Stimulated activated CD4-positive, alpha-beta T cell treated with anti-CD3 and anti-CD28 coated beads, Interleukin-12 subunit alpha, Interleukin-12 subunit beta, amount 100 ng/mL, for 4 hours (primary cell): ENCODE results near the gene HOXC11.

Experiments
- DNase-seq: peaks from one replicate; pipeline ENCODE4 v3.0.0-alpha.2; 2020

HOXC11 gene

GRCh38 chr12:54011665-54012532 is 39.0 kb downstream of the HOXC11 start:
- DNase-seq = no peak

GRCh38 chr12:54012631-54013409 is 39.9 kb downstream of the HOXC11 start:
- no peak for DNase-seq

GRCh38 chr12:54014377-54015017 is 41.6 kb downstream of the HOXC11 start:
- no peak for DNase-seq

GRCh38 chr12:54015018-54015931 is 42.3 kb downstream of the HOXC11 start:
- no peak for DNase-seq

- no peak for DNase-seq
These were observed 43.1 kb downstream of the HOXC11 start for GRCh38 chr12:54016051-54016450.

- no peak for DNase-seq
These were observed 43.6 kb downstream of the HOXC11 start for GRCh38 chr12:54016478-54016964.

- no peak for DNase-seq
These were observed 44.3 kb downstream of the HOXC11 start for GRCh38 chr12:54017027-54017788.

- DNase-seq = peak; percentile 69
These were observed 45.0 kb downstream of the HOXC11 start for GRCh38 chr12:54017878-54018467.

- DNase-seq = no peak
These were observed 45.6 kb downstream of the HOXC11 start for GRCh38 chr12:54018468-54018984.

- no peak for DNase-seq
These were observed 46.3 kb downstream of the HOXC11 start for GRCh38 chr12:54019091-54019811.

GRCh38 chr12:54019924-54020590 is 47.1 kb downstream of the HOXC11 start:
- no peak for DNase-seq

GRCh38 chr12:54020591-54021405 is 47.9 kb downstream of the HOXC11 start:
- no peak for DNase-seq

GRCh38 chr12:54021432-54022013 is 48.6 kb downstream of the HOXC11 start:
- DNase-seq = no peak

- no peak for DNase-seq
These were observed 50.3 kb downstream of the HOXC11 start for GRCh38 chr12:54022960-54023884.

GRCh38 chr12:54024127-54024526 is 51.2 kb downstream of the HOXC11 start:
- no peak for DNase-seq

- DNase-seq = no peak
These were observed 51.8 kb downstream of the HOXC11 start for GRCh38 chr12:54024581-54025305.
